Fibroblast of mammary gland (primary cell): ENCODE measurements around the gene FAM177A1.
"Not testable (repeated sequence)": the region's sequence is repeated elsewhere in the genome, so short reads cannot be mapped to it uniquely, and the experiment has no call there.

Source experiments
- DNase-seq: peaks from one replicate; pipeline ENCODE4 v3.0.0-alpha.2; 2010; ENCODE audit warnings: low read depth
- H3K4me3 ChIP-seq: 2 replicates; pipeline ENCODE4 v1.5.1; 2011; ENCODE audit warnings: low read depth, mild to moderate bottlenecking, low read length, moderate library complexity; ENCODE audit not compliant: control insufficient read depth
- CTCF ChIP-seq: conservative IDR thresholded peaks from 2 replicates; pipeline ENCODE4 v1.5.1; 2011; ENCODE audit warnings: low read depth, low read length, inconsistent platforms; ENCODE audit not compliant: control insufficient read depth, insufficient read depth

FAM177A1 gene

GRCh38 chr14:35020713-35021112 is 25.4 kb upstream of the FAM177A1 start:
- no peak overlapping the region for H3K4me3 ChIP-seq
- DNase-seq: no peak
- no peak for TF ChIP-seq CTCF

- no peak for TF ChIP-seq CTCF
- DNase-seq: no peak
- H3K4me3 ChIP-seq: no peak overlapping the region
Observed at GRCh38 chr14:35028435-35028834, 17.6 kb upstream of the FAM177A1 start.

GRCh38 chr14:35032562-35032961 is 13.5 kb upstream of the FAM177A1 start:
- H3K4me3 ChIP-seq: no peak overlapping the region
- TF ChIP-seq CTCF: no peak
- no peak for DNase-seq

GRCh38 chr14:35034440-35034833 is 11.6 kb upstream of the FAM177A1 start:
- no peak for DNase-seq
- TF ChIP-seq CTCF: no peak
- no peak overlapping the region for H3K4me3 ChIP-seq

- not testable (repeated sequence) for DNase-seq, H3K4me3 ChIP-seq
Observed at GRCh38 chr14:35034944-35035554, 11.0 kb upstream of the FAM177A1 start.

- DNase-seq, H3K4me3 ChIP-seq: not testable (repeated sequence)
Observed at GRCh38 chr14:35038312-35038711, 7.8 kb upstream of the FAM177A1 start.

GRCh38 chr14:35042632-35043031 is 3.4 kb upstream of the FAM177A1 start:
- TF ChIP-seq CTCF: no peak
- H3K4me3 ChIP-seq: no peak overlapping the region
- no peak for DNase-seq

- DNase-seq: no peak
Observed at GRCh38 chr14:35043046-35043445, 3.0 kb upstream of the FAM177A1 start.

More at GRCh38 chr14:35043046-35043445, 3.0 kb upstream of the FAM177A1 start:
- TF ChIP-seq CTCF: no peak
- no peak overlapping the region for H3K4me3 ChIP-seq
